ENCODE measurements around the gene EXOSC5. TPM values are rescaled to one million over a fixed set of nuclear protein-coding genes. Genes with fewer than 3 reads are reported as not detected.
A peak's percentile ranks its signal among the peaks of the same experiment; 100 is the strongest.

Gene EXOSC5
- total RNA-seq, 3 donors from 2014 or later: 12.5 to 16.4 (median 13.3) TPM

DNA sequence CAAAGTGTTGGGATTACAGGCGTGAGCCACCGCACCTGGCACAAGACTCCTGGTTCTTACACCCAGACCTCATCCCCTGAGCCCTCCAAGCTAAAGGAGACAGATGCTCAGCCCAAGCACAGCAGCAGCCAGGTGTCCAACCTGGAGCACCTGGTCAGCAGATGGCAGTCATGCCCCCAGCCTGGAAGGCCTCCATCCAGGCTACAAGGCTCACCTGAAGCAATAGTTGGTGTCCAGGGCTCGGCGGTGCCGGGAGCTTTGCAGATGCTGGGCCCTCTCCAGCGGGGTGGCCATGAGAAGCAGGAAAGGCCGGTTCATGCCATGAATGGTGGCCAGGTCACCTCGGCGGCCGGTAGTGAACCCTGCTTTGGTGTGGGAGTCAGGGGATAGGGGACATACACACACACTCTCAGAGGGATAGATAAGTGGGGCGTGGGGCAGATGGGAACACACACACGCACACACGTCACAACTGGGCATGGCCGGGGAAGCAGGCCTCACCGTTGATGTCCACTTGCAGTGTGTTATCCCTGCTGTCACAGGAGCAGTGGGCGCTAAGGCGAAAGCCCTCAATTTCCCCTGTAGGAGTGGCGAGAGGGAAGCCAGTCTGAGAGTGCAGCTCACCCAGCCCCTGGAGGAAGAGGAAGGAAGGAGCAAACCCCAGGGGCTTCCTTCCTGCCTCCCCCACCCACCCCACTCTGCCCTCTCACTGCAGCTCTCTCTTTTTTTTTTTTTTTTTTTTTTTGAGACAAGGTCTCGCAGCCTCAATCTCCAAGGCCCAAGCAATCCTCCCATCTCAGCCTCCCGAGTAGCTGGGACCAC, 55.3 kb downstream of the EXOSC5 start:
- H3K36me3 ChIP-seq (ENCODE audit: low read depth): no peaks in the 10 kb centered on the region

DNA sequence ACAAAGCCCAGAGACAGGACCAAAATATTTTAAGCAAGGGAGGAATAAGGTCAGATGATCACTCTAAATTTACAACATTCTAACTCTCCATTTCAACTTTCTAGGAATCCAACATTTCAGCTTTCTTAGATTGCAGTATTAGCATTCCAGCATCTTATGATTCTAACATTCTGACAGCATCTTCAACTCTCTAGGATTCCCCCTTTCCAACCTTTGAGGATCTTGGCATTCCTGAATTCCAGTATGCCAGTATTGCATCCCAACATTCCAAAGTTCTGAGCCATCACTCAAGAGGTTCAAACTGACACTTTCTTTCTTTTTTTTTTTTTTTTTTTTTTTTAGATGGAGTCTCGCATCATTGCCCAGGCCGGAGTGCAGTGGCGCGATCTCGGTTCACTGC, 57.2 kb downstream of the EXOSC5 start:
- Histone ChIP-seq H3K36me3 (ENCODE audit: low read depth) (no peaks in the 10 kb centered on the region), H3K4me1 (ENCODE audit: low read depth) (no peaks in the 10 kb centered on the region), H3K9me3 (no peaks in the 10 kb centered on the region), H3K4me3 (no peak overlapping the region)
- ATAC-seq (no peak), DNase-seq (no peak)
- no peak for TF ChIP-seq CTCF (IDR thresholded peaks at IDR 0.05)
- intact Hi-C loops (cut with DNase I, micrococcal nuclease): no loop called here

More for the DNA sequence above, 55.3 kb downstream of the EXOSC5 start:
- ATAC-seq: peak; percentile 87
- Histone ChIP-seq H3K4me3 (no peak overlapping the region), H3K4me1 (ENCODE audit: low read depth) (no peaks in the 10 kb centered on the region), H3K9me3 (no peaks in the 10 kb centered on the region)
- no peak for TF ChIP-seq CTCF (IDR thresholded peaks at IDR 0.05)
- intact Hi-C loops (cut with DNase I, micrococcal nuclease): no loop called here
- DNase-seq: peak; percentile 46 to 68 (median 62)

Other genes with a start within 250 kb of the EXOSC5 start
- gene CYP2S1, start 204.1 kb downstream of the EXOSC5 start, total RNA-seq: 10 to 100 TPM in 2 of 3 donors, 1 to 10 TPM in 1; 9.1 to 45.4 (median 41.2) TPM
- 10 to 100 TPM in 2 of 3 donors, 1 to 10 TPM in 1; 7.3 to 93.6 (median 19.3) TPM for gene AXL, start 178.1 kb downstream of the EXOSC5 start, total RNA-seq
- 100 to 1,000 TPM; 155 to 234 (median 190) TPM for gene HNRNPUL1, start 133.0 kb downstream of the EXOSC5 start, total RNA-seq
- gene CCDC97, start 87.2 kb downstream of the EXOSC5 start, total RNA-seq: 10 to 100 TPM; 26.2 to 29.6 (median 27.0) TPM
- gene TGFB1, start 43.4 kb downstream of the EXOSC5 start, total RNA-seq: 10 to 100 TPM in 2 of 3 donors, 1 to 10 TPM in 1; 8.2 to 39.6 (median 21.8) TPM
- gene B9D2, start 33.2 kb downstream of the EXOSC5 start, total RNA-seq: 10 to 100 TPM in 1 of 3 donors, 1 to 10 TPM in 2; 7.0 to 11.3 (median 9.1) TPM
- gene TMEM91, start 20.8 kb downstream of the EXOSC5 start, total RNA-seq: 10 to 100 TPM in 1 of 3 donors, 1 to 10 TPM in 2; 3.8 to 15.2 (median 5.6) TPM
- gene BCKDHA, start 459 bp upstream of the EXOSC5 start, total RNA-seq: 10 to 100 TPM; 16.6 to 22.5 (median 17.3) TPM
- gene B3GNT8, start 30.0 kb upstream of the EXOSC5 start, total RNA-seq: 10 to 100 TPM; 28.8 to 69.4 (median 34.3) TPM
- gene DMAC2, start 42.6 kb upstream of the EXOSC5 start, total RNA-seq: 10 to 100 TPM; 38.9 to 61.0 (median 47.5) TPM
- gene ERICH4, start 45.8 kb upstream of the EXOSC5 start, total RNA-seq: not detected
- 1 to 10 TPM; 1.4 to 2.1 (median 1.9) TPM for gene CEACAM21, start 178.8 kb upstream of the EXOSC5 start, total RNA-seq
- 1 to 10 TPM in 1 of 3 donors, under 1 TPM in 1, not detected in 1; 0.25 to 1.2 TPM for gene CEACAM4, start 229.7 kb upstream of the EXOSC5 start, total RNA-seq

Data from mucosa of descending colon (tissue), 3 donors.